HCT116 (cell line): ENCODE measurements around the gene FBXO31.

ENCODE experiments used
- CEBPB ChIP-seq: IDR thresholded peaks from 2 replicates; pipeline ENCODE4 v1.6.1; 2012; ENCODE audit warnings: low read depth
- EGR1 ChIP-seq: IDR thresholded peaks from 2 replicates; pipeline ENCODE4 v1.6.1; 2012; ENCODE audit warnings: low read depth
- ELF1 ChIP-seq: IDR thresholded peaks from 2 replicates; pipeline ENCODE4 v1.6.1; 2012; ENCODE audit warnings: low read depth, borderline replicate concordance
- EZH2 ChIP-seq: fragments of 200-600 bp; sonication (generic); IDR thresholded peaks from 2 replicates; pipeline ENCODE4 v1.6.1; 2017; ENCODE audit warnings: antibody characterized with exemption, mixed run types
- EZH2phosphoT487 ChIP-seq: fragments of 200-600 bp; IDR thresholded peaks from 2 replicates; pipeline ENCODE4 v1.6.1; 2018; ENCODE audit warnings: antibody characterized with exemption, borderline replicate concordance
- POLR2A ChIP-seq: IDR thresholded peaks from 2 replicates; pipeline ENCODE4 v1.7.0; 2011; ENCODE audit warnings: borderline replicate concordance; ENCODE audit not compliant: insufficient read depth, insufficient read length; ENCODE audit errors: extremely low read depth
- POLR2AphosphoS5 ChIP-seq: IDR thresholded peaks from 2 replicates; pipeline ENCODE4 v1.6.1; 2011; ENCODE audit warnings: mild to moderate bottlenecking, low read depth, low read length, moderate library complexity
- RAD21 ChIP-seq: IDR thresholded peaks from 2 replicates; pipeline ENCODE4 v1.6.1; 2012; ENCODE audit warnings: low read depth, mild to moderate bottlenecking
- SIN3A ChIP-seq: IDR thresholded peaks from 2 replicates; pipeline ENCODE4 v1.6.1; 2012; ENCODE audit warnings: low read depth
- TF ChIP-seq, protein P1 (sequence below), 3 experiments: fragments of 200-600 bp in 1 of 3; sonication (generic) in 1 of 3; IDR thresholded peaks in 2 of 3; conservative IDR thresholded peaks in 1 of 3; 2 replicates each; pipeline ENCODE4 v1.5.1; 2012 to 2017; ENCODE audit warnings: low read depth in 2 of 3, low read length in 2 of 3, antibody characterized with exemption in 1 of 3, borderline replicate concordance in 1 of 3, control low read depth in 1 of 3, mild to moderate bottlenecking in 1 of 3, mixed read lengths in 1 of 3, mixed run types in 1 of 3, moderate library complexity in 1 of 3; ENCODE audit not compliant: insufficient read depth in 1 of 3
- TF ChIP-seq, protein P2 (sequence below): IDR thresholded peaks from 2 replicates; pipeline ENCODE4 v1.6.1; 2012

- TF ChIP-seq, protein P1, sequence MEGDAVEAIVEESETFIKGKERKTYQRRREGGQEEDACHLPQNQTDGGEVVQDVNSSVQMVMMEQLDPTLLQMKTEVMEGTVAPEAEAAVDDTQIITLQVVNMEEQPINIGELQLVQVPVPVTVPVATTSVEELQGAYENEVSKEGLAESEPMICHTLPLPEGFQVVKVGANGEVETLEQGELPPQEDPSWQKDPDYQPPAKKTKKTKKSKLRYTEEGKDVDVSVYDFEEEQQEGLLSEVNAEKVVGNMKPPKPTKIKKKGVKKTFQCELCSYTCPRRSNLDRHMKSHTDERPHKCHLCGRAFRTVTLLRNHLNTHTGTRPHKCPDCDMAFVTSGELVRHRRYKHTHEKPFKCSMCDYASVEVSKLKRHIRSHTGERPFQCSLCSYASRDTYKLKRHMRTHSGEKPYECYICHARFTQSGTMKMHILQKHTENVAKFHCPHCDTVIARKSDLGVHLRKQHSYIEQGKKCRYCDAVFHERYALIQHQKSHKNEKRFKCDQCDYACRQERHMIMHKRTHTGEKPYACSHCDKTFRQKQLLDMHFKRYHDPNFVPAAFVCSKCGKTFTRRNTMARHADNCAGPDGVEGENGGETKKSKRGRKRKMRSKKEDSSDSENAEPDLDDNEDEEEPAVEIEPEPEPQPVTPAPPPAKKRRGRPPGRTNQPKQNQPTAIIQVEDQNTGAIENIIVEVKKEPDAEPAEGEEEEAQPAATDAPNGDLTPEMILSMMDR (IDR thresholded peaks at IDR 0.05 in 2 of 3, conservative IDR thresholded peaks at IDR 0.05 in 1 of 3; ENCODE audit: borderline replicate concordance in 1 of 3, insufficient read depth in 1 of 3, low read depth in 2 of 3, low read length in 2 of 3): no peak
- TF ChIP-seq POLR2AphosphoS5 (peak; percentile 94), EZH2phosphoT487 (no peak), ELF1 (no peak), EGR1 (no peak), RAD21 (no peak), SIN3A (no peak), EZH2 (no peak), POLR2A (peak; percentile 80), CEBPB (no peak)
- TF ChIP-seq, protein P2, sequence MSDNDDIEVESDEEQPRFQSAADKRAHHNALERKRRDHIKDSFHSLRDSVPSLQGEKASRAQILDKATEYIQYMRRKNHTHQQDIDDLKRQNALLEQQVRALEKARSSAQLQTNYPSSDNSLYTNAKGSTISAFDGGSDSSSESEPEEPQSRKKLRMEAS: no peak
These were observed 8.6 kb upstream of the FBXO31 start, which contains the start of gene MAP1LC3B for GRCh38 chr16:87391950-87392820.
